ENCODE results near the gene DPEP1. TPM values are rescaled to one million over a fixed set of nuclear protein-coding genes. Genes with fewer than 3 reads are reported as not detected.

DPEP1 gene
- total and polyA plus RNA-seq, 2 donors (not counting 1 experiment from before 2014, with no cell fraction given) = not detected

DNA sequence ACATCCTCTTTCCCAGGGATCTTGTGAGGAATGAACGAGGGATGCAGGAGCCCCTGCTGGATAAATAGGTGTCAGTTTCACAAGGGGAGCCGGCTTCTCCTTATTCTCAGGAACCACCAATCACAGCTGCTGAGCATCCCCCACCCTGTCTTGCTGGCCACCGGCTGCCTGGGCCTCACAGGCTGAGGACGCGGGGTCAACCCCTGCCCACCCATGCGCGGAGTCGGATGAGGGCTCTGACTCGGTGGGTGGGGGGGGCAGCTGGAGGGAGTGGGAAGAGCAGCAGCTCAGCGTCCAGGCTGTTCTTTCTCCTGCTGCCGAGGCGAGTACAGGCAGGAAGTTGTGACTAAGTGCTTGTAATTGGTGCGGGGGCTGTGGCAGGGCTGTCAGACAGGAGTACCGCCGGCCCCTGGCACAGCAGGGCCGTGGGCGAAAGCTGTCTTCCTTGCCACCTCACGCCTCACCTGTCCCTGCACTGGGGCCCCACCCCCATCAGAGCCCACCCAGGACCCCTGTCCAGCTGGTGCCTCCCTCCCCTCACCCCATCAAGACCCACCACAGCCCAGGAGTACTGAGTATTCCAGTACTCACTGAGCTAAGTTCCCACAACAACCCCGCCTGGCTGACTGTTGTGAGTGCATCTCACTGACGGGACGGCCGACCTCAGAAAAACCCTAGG lies 11.0 kb upstream of the DPEP1 start:
- TF ChIP-seq EZH2 (IDR thresholded peaks at IDR 0.05; ENCODE audit: borderline replicate concordance, insufficient read depth, low read depth, low read length, poor library complexity, severe bottlenecking) = no peak
- TF ChIP-seq, protein P1, sequence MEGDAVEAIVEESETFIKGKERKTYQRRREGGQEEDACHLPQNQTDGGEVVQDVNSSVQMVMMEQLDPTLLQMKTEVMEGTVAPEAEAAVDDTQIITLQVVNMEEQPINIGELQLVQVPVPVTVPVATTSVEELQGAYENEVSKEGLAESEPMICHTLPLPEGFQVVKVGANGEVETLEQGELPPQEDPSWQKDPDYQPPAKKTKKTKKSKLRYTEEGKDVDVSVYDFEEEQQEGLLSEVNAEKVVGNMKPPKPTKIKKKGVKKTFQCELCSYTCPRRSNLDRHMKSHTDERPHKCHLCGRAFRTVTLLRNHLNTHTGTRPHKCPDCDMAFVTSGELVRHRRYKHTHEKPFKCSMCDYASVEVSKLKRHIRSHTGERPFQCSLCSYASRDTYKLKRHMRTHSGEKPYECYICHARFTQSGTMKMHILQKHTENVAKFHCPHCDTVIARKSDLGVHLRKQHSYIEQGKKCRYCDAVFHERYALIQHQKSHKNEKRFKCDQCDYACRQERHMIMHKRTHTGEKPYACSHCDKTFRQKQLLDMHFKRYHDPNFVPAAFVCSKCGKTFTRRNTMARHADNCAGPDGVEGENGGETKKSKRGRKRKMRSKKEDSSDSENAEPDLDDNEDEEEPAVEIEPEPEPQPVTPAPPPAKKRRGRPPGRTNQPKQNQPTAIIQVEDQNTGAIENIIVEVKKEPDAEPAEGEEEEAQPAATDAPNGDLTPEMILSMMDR (IDR thresholded peaks at IDR 0.05) = no peak
- Mint-ChIP-seq H3K4me1 (peaks cover 7% of the 10 kb centered on the region), H3K27ac (no peak overlapping the region), H3K9me3 (ENCODE audit: insufficient read depth) (no peaks in the 10 kb centered on the region), H3K4me3 (no peak overlapping the region), H3K27me3 (peaks cover 4% of the 10 kb centered on the region)
- ATAC-seq (ENCODE audit: low read depth) = peak; percentile 45
- H3K4me2 ChIP-seq (replicated peaks; ENCODE audit: low read depth, low read length, poor library complexity, severe bottlenecking) = peak overlapping the region; percentile 57
- no peaks in the 10 kb centered on the region for H3K79me2 ChIP-seq (ENCODE audit: control insufficient read depth, insufficient read depth, low read length)
- H3K36me3 ChIP-seq (replicated peaks in 1 of 2; ENCODE audit: control extremely low read depth in 1 of 2, control insufficient read depth in 1 of 2, extremely low read depth in 1 of 2, insufficient read depth in 2 of 2, low read length in 1 of 2) = no peaks in the 10 kb centered on the region
- peaks cover 7 to 10% of the 10 kb centered on the region in 2 donors for H3K4me1 ChIP-seq (ENCODE audit: control insufficient read depth in 2 of 2, insufficient read depth in 2 of 2, low read length in 2 of 2)
- CTCF ChIA-PET = interaction anchor here (0.5 to 1.4 kb wide), 3 partner anchors 13 to 206 kb away, joined by 3 to 6 read pairs (median 4); no protein-coding TSS in a partner anchor
- H3K9me3 ChIP-seq (ENCODE audit: control extremely low read depth in 1 of 3, control insufficient read depth in 2 of 3, insufficient read depth in 1 of 3, low read length in 2 of 3) = no peaks in the 10 kb centered on the region
- peak overlapping the region; percentile 49 for H2AFZ ChIP-seq (ENCODE audit: insufficient read depth, low read depth, low read length, poor library complexity, severe bottlenecking)
- 5% methylated on average over 17 of the region's 22 CpGs for WGBS (ENCODE audit: insufficient coverage)
- no peak for DNase-seq
- no peaks in the 10 kb centered on the region for H4K20me1 ChIP-seq (ENCODE audit: control insufficient read depth, insufficient read depth, low read length, poor library complexity, severe bottlenecking)
- H3K27ac ChIP-seq (ENCODE audit: low read length in 2 of 2) = no peak overlapping the region
- H3K4me3 ChIP-seq (ENCODE audit: control extremely low read depth in 1 of 5, extremely low read depth in 1 of 5, insufficient read depth in 1 of 5, low read depth in 2 of 5, low read length in 4 of 5) = no peak overlapping the region
- H3K27me3 ChIP-seq (replicated peaks in 1 of 4; ENCODE audit: control extremely low read depth in 1 of 4, control insufficient read depth in 3 of 4, insufficient read depth in 4 of 4, low read length in 3 of 4) = peaks cover 0 to 14% (median 0%) of the 10 kb centered on the region in 4 experiments
- POLR2A ChIA-PET = interaction anchor here (0.8 kb wide), 1 partner anchor 81 kb away, joined by 3 read pairs; no protein-coding TSS in a partner anchor
- intact Hi-C loops (cut with micrococcal nuclease) = no loop called here
- H3K9ac ChIP-seq (ENCODE audit: low read length) = no peak overlapping the region

GRCh38 chr16:89602952-89603590 lies 10.4 kb upstream of the DPEP1 start:
- H3K4me3 ChIP-seq (ENCODE audit: control extremely low read depth in 1 of 5, extremely low read depth in 1 of 5, insufficient read depth in 1 of 5, low read depth in 2 of 5, low read length in 4 of 5) = no peak overlapping the region
- no peak overlapping the region for H3K4me3 Mint-ChIP-seq
- peak overlapping the region; percentile 57 for H3K4me2 ChIP-seq (replicated peaks; ENCODE audit: low read depth, low read length, poor library complexity, severe bottlenecking)
- ChIA-PET CTCF (interaction anchor here (0.5 to 1.1 kb wide), 2 partner anchors 38 to 207 kb away, joined by 3 to 6 read pairs; no protein-coding TSS in a partner anchor), POLR2A (no interaction called here)
- no peaks in the 10 kb centered on the region for H3K9me3 Mint-ChIP-seq (ENCODE audit: insufficient read depth)
- no peak for TF ChIP-seq EZH2 (IDR thresholded peaks at IDR 0.05; ENCODE audit: borderline replicate concordance, insufficient read depth, low read depth, low read length, poor library complexity, severe bottlenecking)
- TF ChIP-seq, protein P1 (IDR thresholded peaks at IDR 0.05) = no peak
- DNase-seq = no peak
- intact Hi-C loops (cut with micrococcal nuclease) = no loop called here
- peaks cover 0 to 14% (median 0%) of the 10 kb centered on the region in 4 experiments for H3K27me3 ChIP-seq (replicated peaks in 1 of 4; ENCODE audit: control extremely low read depth in 1 of 4, control insufficient read depth in 3 of 4, insufficient read depth in 4 of 4, low read length in 3 of 4)
- no peak for ATAC-seq (ENCODE audit: low read depth)
- H4K20me1 ChIP-seq (ENCODE audit: control insufficient read depth, insufficient read depth, low read length, poor library complexity, severe bottlenecking) = no peaks in the 10 kb centered on the region
- H3K9me3 ChIP-seq (ENCODE audit: control extremely low read depth in 1 of 3, control insufficient read depth in 2 of 3, insufficient read depth in 1 of 3, low read length in 2 of 3) = no peaks in the 10 kb centered on the region
- peaks cover 7 to 10% of the 10 kb centered on the region in 2 donors for H3K4me1 ChIP-seq (ENCODE audit: control insufficient read depth in 2 of 2, insufficient read depth in 2 of 2, low read length in 2 of 2)
- 54% methylated on average over 4 of the region's 5 CpGs for whole genome bisulfite sequencing (ENCODE audit: insufficient coverage)
- H3K27me3 Mint-ChIP-seq = peaks cover 4% of the 10 kb centered on the region
- H3K79me2 ChIP-seq (ENCODE audit: control insufficient read depth, insufficient read depth, low read length) = no peaks in the 10 kb centered on the region
- H3K36me3 ChIP-seq (replicated peaks in 1 of 2; ENCODE audit: control extremely low read depth in 1 of 2, control insufficient read depth in 1 of 2, extremely low read depth in 1 of 2, insufficient read depth in 2 of 2, low read length in 1 of 2) = no peaks in the 10 kb centered on the region
- H3K4me1 Mint-ChIP-seq = peaks cover 7% of the 10 kb centered on the region
- no peak overlapping the region for H3K27ac ChIP-seq (ENCODE audit: low read length in 2 of 2)
- no peak overlapping the region for H3K9ac ChIP-seq (ENCODE audit: low read length)
- H2AFZ ChIP-seq (ENCODE audit: insufficient read depth, low read depth, low read length, poor library complexity, severe bottlenecking) = peak overlapping the region; percentile 49
- H3K27ac Mint-ChIP-seq = no peak overlapping the region
